B cell (primary cell): ENCODE data around the gene WARS2. TPM values are rescaled to one million over a fixed set of nuclear protein-coding genes. Genes with fewer than 3 reads are reported as not detected.

Experiments
- ATAC-seq: fragments of 200-7000 bp; cut with Tn5 transposase; one replicate; pipeline ENCODE4 v1.10.0; 2021; ENCODE audit warnings: low read depth, mild to moderate bottlenecking, moderate number of reproducible peaks, moderate library complexity
- CTCF ChIA-PET: fragments of 350-600 bp; sonication (Branson Sonifier 250); formaldehyde crosslinking; loops from one replicate; lab custom pipeline; 2021; ENCODE audit warnings: antibody characterized with exemption, inconsistent platforms; lab: Charles Lee
- POLR2A ChIA-PET: fragments of 350-600 bp; sonication (Branson Sonifier 250); formaldehyde crosslinking; loops from one replicate; lab custom pipeline; 2021; ENCODE audit warnings: antibody characterized with exemption; lab: Charles Lee
- DNase-seq: peaks from one replicate; pipeline ENCODE4 v3.0.0; 2013
- H2AFZ ChIP-seq: 2 replicates; pipeline ENCODE4 v1.6.1; 2012; ENCODE audit warnings: mild to moderate bottlenecking, low read depth, low read length; ENCODE audit not compliant: insufficient read depth, poor library complexity, severe bottlenecking
- H3K27ac ChIP-seq, 2 donors: 1 replicate in 1 of 2; 2 replicates in 1 of 2; pipeline ENCODE4 v1.5.1; 2012 to 2013; ENCODE audit warnings: low read length in 2 of 2, mild to moderate bottlenecking in 2 of 2, moderate library complexity in 1 of 2
- H3K27me3 ChIP-seq, 4 experiments: fragments of 200-600 bp in 1 of 4; sonication (generic) in 1 of 4; replicated peaks in 1 of 4; 1 replicate in 2 of 4; 2 replicates in 2 of 4; pipeline versions ENCODE4 v1.6.1 to v1.7.0; 2013 to 2016; ENCODE audit warnings: low read length in 3 of 4, mild to moderate bottlenecking in 2 of 4, mixed read lengths in 1 of 4, moderate library complexity in 1 of 4; ENCODE audit not compliant: insufficient read depth in 4 of 4, control insufficient read depth in 3 of 4; ENCODE audit errors: control extremely low read depth in 1 of 4
- H3K36me3 ChIP-seq, 2 experiments: replicated peaks in 1 of 2; 1 replicate in 1 of 2; 2 replicates in 1 of 2; pipeline versions ENCODE4 v1.6.1 to v1.7.1; 2013; ENCODE audit warnings: low read length in 1 of 2; ENCODE audit not compliant: insufficient read depth in 2 of 2, control insufficient read depth in 1 of 2; ENCODE audit errors: control extremely low read depth in 1 of 2, extremely low read depth in 1 of 2
- H3K4me1 ChIP-seq, 2 donors: fragments of 200-600 bp in 1 of 2; sonication (generic) in 1 of 2; 1 replicate in 1 of 2; 2 replicates in 1 of 2; pipeline versions ENCODE4 v1.5.1 to v1.6.1; 2013 to 2017; ENCODE audit warnings: low read length in 2 of 2; ENCODE audit not compliant: control insufficient read depth in 2 of 2, insufficient read depth in 2 of 2
- H3K4me2 ChIP-seq: replicated peaks from 2 replicates; pipeline ENCODE3; 2012; ENCODE audit warnings: mild to moderate bottlenecking, low read depth, low read length; ENCODE audit not compliant: poor library complexity, severe bottlenecking
- H3K4me3 ChIP-seq, 5 experiments: fragments of 200-600 bp in 1 of 5; sonication (generic) in 1 of 5; 1 replicate in 3 of 5; 2 replicates in 2 of 5; pipeline versions ENCODE4 v1.5.1 to v1.7.0; 2011 to 2016; ENCODE audit warnings: low read length in 4 of 5, mild to moderate bottlenecking in 4 of 5, low read depth in 2 of 5, control low read depth in 1 of 5, moderate library complexity in 1 of 5; ENCODE audit not compliant: insufficient read depth in 1 of 5; ENCODE audit errors: control extremely low read depth in 1 of 5, extremely low read depth in 1 of 5
- H3K79me2 ChIP-seq: fragments of 200-600 bp; sonication (generic); one replicate; pipeline ENCODE4 v1.6.0; 2016; ENCODE audit warnings: low read length; ENCODE audit not compliant: control insufficient read depth, insufficient read depth
- H3K9ac ChIP-seq: fragments of 200-600 bp; sonication (generic); 2 replicates; pipeline ENCODE4 v1.6.1; 2017; ENCODE audit warnings: mild to moderate bottlenecking, low read length, moderate library complexity
- H3K9me3 ChIP-seq, 3 donors: one replicate each; pipeline versions ENCODE4 v1.6.1 to v1.7.1; 2013; ENCODE audit warnings: low read length in 2 of 3; ENCODE audit not compliant: control insufficient read depth in 2 of 3, insufficient read depth in 1 of 3; ENCODE audit errors: control extremely low read depth in 1 of 3
- H4K20me1 ChIP-seq: 2 replicates; pipeline ENCODE4 v1.6.0; 2012; ENCODE audit warnings: mild to moderate bottlenecking, low read length; ENCODE audit not compliant: insufficient read depth, control insufficient read depth, poor library complexity, severe bottlenecking
- H3K27ac Mint-ChIP-seq: one replicate; pipeline ENCODE4 v1.8.0; 2021; ENCODE audit warnings: mixed read lengths
- H3K27me3 Mint-ChIP-seq: one replicate; pipeline ENCODE4 v1.8.0; 2021; ENCODE audit warnings: mixed read lengths
- H3K4me1 Mint-ChIP-seq: one replicate; pipeline ENCODE4 v1.8.0; 2021; ENCODE audit warnings: mixed read lengths
- H3K4me3 Mint-ChIP-seq: one replicate; pipeline ENCODE4 v1.8.0; 2021; ENCODE audit warnings: mixed read lengths
- H3K9me3 Mint-ChIP-seq: one replicate; pipeline ENCODE4 v1.8.0; 2022; ENCODE audit warnings: mixed read lengths; ENCODE audit not compliant: insufficient read depth
- CTCF ChIP-seq: fragments of 200-600 bp; IDR thresholded peaks from one replicate; pipeline ENCODE4 v1.8.0; 2022; ENCODE audit warnings: antibody characterized with exemption, mild to moderate bottlenecking
- EZH2 ChIP-seq: IDR thresholded peaks from 2 replicates; pipeline ENCODE4 v1.6.1; 2012; ENCODE audit warnings: borderline replicate concordance, low read depth, mild to moderate bottlenecking, moderate library complexity, low read length; ENCODE audit not compliant: insufficient read depth, poor library complexity, severe bottlenecking
- WGBS: methylation state at CpG from one replicate; pipeline ENCODE4 v1.1.5; 2013; ENCODE audit warnings: missing lambda C conversion rate; ENCODE audit not compliant: insufficient coverage; 5-methylcytosine and 5-hydroxymethylcytosine counted together
- intact Hi-C: fragments of 100-400 bp; cut with micrococcal nuclease; formaldehyde crosslinking; loops from one replicate; pipeline ENCODE4 v1.10.0; 2022
- polyA plus RNA-seq: library from polyadenylated mRNA; depleted of rRNA; stranded (reverse); fragments of >200 nt; gene quantifications from 2 replicates; pipeline ENCODE4 v1.2.3, GENCODE V29; 2012
- total RNA-seq, 2 donors: library from RNA; stranded (reverse); fragments of 120-200 nt in 1 of 2; gene quantifications; 1 replicate in 1 of 2; 2 replicates in 1 of 2; pipeline versions ENCODE4 v1.2.3 to v1.2.4, GENCODE V29; 2013 to 2022

Gene WARS2
- total and polyA plus RNA-seq, 2 donors (not counting 1 experiment from before 2014, with no cell fraction given) = 4.2 to 14.3 TPM

- Histone ChIP-seq H3K9me3 (peaks cover 0 to 1% (median 0%) of the 10 kb centered on the region in 3 donors), H3K4me2 (no peak overlapping the region), H3K4me1 (no peaks in the 10 kb centered on the region), H3K36me3 (no peaks in the 10 kb centered on the region), H3K4me3 (no peak overlapping the region), H3K9ac (no peak overlapping the region), H3K27ac (no peak overlapping the region), H4K20me1 (peaks cover 3% of the 10 kb centered on the region), H2AFZ (no peak overlapping the region), H3K79me2 (no peaks in the 10 kb centered on the region), H3K27me3 (no peaks in the 10 kb centered on the region)
- no peak for TF ChIP-seq CTCF
- no peak for TF ChIP-seq EZH2
- intact Hi-C loops = no loop called here
- ChIA-PET POLR2A (no interaction called here), CTCF (no interaction called here)
- H3K9me3 Mint-ChIP-seq = no peaks in the 10 kb centered on the region
- ATAC-seq = no peak
- H3K4me1 Mint-ChIP-seq = peaks cover 5% of the 10 kb centered on the region
- no peak overlapping the region for H3K4me3 Mint-ChIP-seq
- H3K27ac Mint-ChIP-seq = no peak overlapping the region
- no peaks in the 10 kb centered on the region for H3K27me3 Mint-ChIP-seq
- no peak for DNase-seq
Measured at GRCh38 chr1:119099775-119100174, 40.7 kb downstream of the WARS2 start.

GRCh38 chr1:119097380-119097779 is 43.1 kb downstream of the WARS2 start:
- Mint-ChIP-seq H3K9me3 (no peaks in the 10 kb centered on the region), H3K27me3 (no peaks in the 10 kb centered on the region), H3K27ac (no peak overlapping the region), H3K4me3 (no peak overlapping the region), H3K4me1 (peaks cover 5% of the 10 kb centered on the region)
- Histone ChIP-seq H3K4me2 (no peak overlapping the region), H3K9ac (no peak overlapping the region), H3K4me1 (no peaks in the 10 kb centered on the region), H2AFZ (no peak overlapping the region), H3K9me3 (peaks cover 0 to 1% (median 0%) of the 10 kb centered on the region in 3 donors), H3K79me2 (no peaks in the 10 kb centered on the region), H4K20me1 (no peaks in the 10 kb centered on the region), H3K27me3 (no peaks in the 10 kb centered on the region), H3K27ac (no peak overlapping the region), H3K4me3 (no peak overlapping the region), H3K36me3 (no peaks in the 10 kb centered on the region)
- POLR2A ChIA-PET = no interaction called here
- no CpG with 5 or more reads among the region's 3 CpGs for WGBS
- CTCF ChIA-PET = no interaction called here
- intact Hi-C loops = no loop called here
- ATAC-seq = no peak
- no peak for DNase-seq
- TF ChIP-seq EZH2 = no peak
- TF ChIP-seq CTCF = no peak
